Hematopoietic multipotent progenitor cell treated with erythropoietin and hydrocortisone succinate and interleukin-3 and kit ligand, for 4 days (in vitro differentiated cells): ENCODE measurements around the gene LHX8.
A peak's percentile ranks its signal among the peaks of the same experiment; 100 is the strongest.
"Not testable (repeated sequence)": the region's sequence is repeated elsewhere in the genome, so short reads cannot be mapped to it uniquely, and the experiment has no call there.

ENCODE experiments used
- DNase-seq: peaks from one replicate; pipeline ENCODE4 v3.0.0-alpha.2; 2015

Gene LHX8

DNA sequence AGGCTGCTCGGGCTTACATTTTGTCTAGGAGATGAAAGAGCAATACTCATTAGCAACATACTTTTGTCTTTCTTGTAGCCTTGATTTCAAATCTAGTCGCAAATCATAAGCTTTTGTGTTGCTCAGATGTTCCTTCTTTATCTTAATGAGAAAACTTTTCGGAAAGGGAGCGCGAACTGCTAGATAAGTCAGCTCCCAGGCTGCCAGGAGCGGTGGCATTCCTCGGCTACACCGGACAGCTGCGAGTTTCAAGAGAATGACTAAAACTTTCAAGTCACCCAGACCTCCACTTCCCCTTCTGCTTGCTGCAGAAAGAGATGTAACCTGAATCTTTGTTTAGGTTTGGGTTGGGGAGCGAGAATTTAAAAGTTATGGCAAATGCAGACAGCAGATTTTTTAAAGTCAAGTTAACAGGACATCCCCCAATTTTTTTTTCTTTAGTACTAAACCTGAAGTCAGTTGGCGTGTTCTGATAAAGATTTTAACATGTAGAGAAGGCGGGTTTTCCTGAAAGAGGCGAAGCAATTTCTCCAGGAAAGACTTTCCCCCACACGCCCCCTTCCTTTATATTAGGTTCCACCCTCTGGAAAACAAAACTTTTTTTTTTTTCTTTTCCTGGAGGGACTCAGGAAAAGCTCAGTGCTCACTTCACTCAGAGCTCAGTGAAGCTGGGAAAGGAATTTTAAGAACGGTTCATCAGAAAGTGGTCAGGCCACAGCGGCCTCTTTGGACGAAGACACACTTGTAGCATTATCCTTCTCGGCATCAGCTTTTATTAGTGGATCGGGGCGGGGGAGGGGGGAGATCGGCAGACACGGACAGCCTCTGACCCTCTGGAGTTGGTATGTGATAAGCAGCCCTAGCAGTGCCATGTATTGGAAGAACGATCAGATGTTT lies at the start of gene LHX8:
Gene LHX8 (plus strand): TSS at position 639 of the 897 bp plus-strand sequence. CDS start 2,227 bp downstream, outside the sequence.
- peak; percentile 23 for DNase-seq

DNA sequence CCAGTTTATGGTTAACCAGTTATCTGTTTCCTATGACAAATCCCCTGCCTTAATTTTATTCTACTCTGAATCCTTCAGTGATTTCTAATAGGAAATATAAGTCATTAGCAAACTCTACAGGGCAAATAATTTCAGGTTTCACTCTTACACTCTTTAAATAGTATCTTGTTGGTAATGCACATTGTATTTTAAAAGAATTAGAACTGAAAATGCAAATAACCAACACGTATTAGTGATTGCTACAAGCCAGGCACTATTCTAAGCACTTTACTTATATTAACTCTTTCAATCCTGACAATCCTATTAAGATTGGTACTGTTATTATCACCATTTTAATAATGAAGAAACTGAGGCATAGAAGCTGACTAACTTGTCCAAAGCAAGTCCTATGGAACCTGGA lies 48.3 kb upstream of the LHX8 start:
- DNase-seq: no peak

GRCh38 chr1:75087278-75087677 lies 46.9 kb upstream of the LHX8 start:
- DNase-seq: no peak

DNA sequence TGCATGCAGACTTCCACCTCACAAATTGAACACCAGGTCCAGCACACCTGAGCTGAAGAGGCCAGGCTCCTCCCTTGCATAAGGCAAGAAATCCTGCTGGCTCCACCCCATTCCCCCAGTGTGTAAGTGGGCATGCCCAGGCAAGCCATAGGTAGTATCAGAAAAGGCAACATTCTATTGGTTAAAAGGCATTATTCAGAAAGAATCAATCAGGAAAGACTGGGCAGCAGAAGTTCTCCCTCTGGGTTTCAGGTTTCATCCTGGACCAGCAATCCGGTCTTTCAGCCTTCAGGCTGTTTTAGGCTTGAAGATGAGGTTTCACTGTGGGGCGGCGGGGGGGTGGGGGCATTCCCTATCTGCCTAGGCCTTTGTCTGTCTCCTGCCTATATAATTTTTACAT lies 42.0 kb upstream of the LHX8 start:
- no peak for DNase-seq

- no peak for DNase-seq
These were observed 36.5 kb upstream of the LHX8 start for GRCh38 chr1:75097654-75098053.

- DNase-seq: no peak
These were observed 34.6 kb upstream of the LHX8 start for GRCh38 chr1:75099581-75099980.

DNA sequence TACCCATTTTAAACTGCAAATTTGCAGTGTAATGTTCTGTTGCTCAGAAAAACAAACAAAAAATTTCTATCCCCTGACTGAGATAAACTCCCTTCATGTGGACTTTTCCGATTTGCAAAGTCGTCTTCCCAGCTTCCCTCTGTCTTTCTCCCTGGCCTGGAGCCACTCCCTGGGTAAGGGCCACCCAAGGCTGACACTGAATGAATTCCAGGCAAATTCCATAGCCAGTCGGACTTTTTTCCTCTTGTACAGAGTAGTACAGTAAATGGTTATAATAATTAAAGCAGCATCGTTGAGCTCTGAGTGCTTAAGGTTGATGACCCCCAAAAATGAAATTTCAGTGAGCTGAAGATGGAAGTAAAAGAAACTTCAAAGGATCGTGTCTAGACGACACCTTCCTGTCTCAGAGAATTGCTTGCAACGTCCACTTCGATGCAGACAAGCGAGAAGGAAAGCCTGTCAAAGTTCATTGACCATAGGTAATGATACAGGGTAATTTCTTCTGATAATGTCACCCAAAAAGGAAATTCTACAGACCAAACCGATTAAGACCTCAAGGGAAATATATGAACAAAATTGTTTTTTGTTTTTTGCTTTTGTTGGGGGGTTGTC lies 33.6 kb upstream of the LHX8 start:
- DNase-seq: no peak

DNA sequence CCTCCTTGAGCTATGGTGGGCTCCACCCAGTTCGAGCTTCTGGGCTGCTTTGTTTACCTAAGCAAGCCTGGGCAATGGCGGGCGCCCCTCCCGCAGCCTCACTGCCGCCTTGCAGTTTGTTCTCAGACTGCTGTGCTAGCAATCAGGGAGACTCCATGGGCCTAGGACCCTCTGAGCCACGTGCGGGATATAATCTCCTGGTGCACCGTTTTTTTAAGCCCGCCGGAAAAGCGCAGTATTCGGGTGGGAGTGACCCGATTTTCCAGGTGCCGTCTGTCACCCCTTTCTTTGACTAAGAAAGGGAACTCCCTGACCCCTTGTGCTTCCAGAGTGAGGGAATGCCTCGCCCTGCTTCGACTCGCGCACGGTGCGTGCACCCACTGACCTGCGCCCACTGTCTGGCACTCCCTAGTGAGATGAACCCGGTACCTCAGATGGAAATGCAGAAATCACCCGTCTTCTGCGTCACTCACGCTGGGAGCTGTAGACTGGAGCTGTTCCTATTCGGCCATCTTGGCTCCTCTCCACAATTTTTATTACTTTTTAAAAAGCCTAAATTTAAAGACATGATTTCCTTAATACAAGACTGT lies 21.7 kb upstream of the LHX8 start:
- DNase-seq: not testable (repeated sequence)

DNA sequence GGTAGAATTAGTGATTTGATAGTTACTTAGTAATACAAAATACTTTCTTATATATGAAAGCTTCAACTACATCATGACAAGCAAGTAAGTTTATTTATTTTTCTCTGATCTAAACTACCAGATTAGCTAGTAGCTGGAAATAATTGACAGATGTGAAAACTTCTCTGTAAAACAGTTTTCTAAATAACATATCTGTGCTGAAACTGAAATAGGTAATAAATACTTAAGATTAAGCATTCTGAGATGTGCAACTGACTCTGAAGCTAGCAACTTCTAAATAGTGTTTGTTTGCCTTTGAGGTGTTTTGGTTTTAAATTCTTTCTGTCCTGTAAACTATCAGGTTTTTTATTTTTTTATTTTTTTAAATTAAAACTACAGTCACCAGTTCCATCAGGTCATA lies 18.5 kb upstream of the LHX8 start:
- DNase-seq: no peak

- no peak for DNase-seq
These were observed 10.4 kb upstream of the LHX8 start for GRCh38 chr1:75123756-75124155.

DNA sequence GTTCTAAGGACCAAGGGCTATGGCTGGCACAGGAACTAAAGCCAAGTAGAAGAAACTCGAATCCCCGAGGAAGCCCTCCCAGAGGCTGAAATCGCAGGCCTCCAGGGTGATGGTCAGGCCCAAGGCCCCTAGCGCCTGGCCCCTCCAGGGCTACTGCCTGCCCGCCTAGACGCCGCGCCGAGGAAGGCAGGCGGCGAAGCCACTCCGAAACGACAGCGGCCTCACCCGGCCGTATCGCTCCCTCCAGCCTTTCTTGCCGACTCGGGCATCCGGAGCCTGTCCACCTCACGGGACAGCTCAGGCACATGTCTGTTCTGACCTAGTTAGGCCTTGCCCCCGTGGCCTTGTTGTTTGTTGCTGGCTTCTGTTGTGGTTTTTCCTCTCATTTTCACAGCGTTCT lies 9.7 kb upstream of the LHX8 start:
- no peak for DNase-seq

GRCh38 chr1:75125161-75125726 lies 8.9 kb upstream of the LHX8 start:
- DNase-seq: no peak

DNA sequence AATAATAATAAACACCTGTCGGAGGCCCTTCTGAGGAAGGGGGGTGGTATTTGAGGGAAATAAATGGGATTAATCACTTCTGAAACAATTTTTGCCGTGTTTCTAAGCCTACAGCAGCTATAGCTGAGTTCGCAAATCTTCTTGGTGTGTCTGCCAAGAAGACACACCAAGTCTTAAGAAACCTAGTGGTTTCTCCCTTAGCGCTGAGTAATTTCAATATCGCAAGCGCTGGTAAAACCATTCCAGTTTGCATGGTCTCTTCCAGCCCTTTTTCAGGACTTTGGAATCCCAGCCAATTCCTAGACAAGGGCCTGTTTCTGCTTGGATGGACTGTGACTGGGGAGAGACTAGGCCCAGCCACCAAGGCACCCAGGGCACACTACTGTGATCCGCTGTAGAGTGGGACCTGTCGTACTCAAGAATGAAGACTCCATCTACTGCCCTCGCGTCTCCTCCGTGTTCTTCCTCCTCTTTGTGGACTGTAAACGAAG lies 7.5 kb upstream of the LHX8 start:
- no peak for DNase-seq

DNA sequence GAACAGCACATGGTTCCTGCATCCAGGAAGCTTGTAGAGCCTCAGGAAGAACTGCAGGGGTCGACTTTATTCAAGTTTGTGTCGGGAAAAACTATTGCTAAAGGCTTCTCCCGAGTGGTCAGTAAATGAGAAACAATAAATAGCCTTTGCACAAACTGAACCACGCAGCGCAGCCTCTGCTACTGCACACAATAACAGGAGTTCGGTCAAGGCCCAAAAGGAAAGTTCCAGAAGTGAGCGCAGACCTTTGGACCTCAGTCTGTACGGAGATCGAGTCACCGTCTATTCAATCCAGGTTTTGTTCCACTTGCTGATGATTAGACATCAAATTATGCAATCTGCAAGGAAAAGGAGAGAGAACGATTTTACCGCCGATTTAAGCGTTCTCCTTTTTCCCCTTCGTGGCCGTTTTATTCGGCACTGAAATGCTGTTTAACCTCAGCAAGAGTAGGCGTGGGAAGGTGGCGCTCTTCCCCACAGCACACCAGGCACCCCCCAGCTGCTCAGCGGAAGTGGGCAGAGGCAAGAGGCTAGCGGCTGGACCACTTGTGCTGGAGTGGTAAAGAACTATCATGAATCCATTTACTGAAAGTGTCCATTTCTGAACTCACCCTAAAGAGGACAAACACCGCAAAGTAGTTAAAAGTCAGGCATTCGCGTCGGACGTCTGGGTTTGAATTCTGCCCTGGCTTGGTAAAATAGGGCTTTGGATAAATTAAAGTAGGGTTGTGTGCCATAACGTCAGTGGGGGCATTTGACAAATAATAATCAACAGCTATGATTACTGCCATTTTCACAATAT lies 6.1 kb upstream of the LHX8 start:
- DNase-seq: no peak

GRCh38 chr1:75129660-75129982 lies 4.6 kb upstream of the LHX8 start:
- no peak for DNase-seq

DNA sequence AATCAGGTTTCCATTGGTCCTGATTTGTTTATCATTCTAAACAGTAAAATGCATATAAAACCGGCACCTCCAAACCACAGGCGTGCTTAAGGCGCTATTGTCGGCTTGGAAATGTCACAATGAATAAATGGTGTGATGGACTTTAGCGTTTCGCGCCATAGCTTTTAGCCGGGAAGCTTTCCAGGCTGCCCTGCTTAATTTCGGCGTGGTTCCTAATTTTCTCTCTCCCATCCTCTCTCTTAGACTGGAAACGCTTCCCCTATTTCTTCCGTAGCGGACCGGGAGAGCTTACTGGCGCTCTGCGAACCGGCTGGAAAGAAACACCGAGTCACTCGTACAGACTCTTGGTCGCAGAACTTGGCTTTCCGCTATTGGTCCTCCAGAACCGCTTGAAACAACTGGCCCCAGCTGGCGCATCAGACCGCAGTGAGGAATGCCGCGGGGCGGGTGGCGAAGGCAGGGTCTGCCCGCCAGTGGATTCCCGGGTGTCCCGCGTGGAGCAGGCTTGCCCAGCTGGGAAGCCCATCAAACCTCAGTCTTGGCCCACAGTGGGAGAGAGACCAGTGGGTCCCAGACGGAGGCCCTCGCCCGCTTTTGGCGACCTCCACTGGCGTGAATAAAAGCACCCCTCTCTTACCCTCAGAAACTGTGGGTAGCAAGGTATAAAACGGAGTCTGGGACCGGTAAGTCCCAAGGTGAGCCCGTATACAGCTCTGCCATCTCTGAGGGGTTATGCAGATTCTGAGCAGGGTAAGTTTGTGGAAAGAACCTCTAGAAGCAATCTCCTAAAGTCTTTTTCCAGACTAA lies 4.0 kb upstream of the LHX8 start:
- no peak for DNase-seq

DNA sequence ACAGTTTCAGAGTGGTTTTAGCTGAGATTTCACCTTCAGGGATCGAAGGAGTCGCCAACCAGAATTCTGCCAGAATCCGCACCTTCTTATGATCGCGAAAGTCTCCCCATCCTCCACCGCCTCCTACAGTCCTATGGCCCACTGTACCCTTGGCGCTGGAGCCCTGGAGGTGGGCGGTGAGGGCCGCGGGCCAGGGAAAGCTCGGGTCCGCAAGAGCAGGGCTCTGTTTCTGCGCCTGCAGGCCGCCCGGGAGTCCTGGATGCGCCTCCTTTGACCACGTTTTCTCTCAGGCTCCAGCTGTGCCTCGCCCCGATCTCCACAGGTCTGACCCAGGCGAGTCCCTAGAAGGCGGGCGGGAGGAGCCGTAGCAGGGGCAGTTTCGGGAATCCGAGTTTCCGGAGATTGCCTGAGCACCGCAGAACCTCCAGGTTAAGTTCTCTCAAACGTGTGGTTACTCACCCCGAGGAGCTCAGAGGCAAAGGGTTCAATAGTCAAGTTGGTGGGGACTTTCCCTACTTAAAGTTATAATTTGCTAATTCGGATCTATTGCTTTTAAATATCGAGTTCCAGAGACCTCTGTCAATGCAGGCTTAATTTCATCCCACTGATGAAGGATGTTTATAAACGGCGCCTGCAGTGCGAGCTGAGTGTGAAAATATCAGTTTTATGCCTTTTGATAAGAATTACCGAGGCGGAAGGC lies 3.2 kb upstream of the LHX8 start:
- DNase-seq: no peak

DNA sequence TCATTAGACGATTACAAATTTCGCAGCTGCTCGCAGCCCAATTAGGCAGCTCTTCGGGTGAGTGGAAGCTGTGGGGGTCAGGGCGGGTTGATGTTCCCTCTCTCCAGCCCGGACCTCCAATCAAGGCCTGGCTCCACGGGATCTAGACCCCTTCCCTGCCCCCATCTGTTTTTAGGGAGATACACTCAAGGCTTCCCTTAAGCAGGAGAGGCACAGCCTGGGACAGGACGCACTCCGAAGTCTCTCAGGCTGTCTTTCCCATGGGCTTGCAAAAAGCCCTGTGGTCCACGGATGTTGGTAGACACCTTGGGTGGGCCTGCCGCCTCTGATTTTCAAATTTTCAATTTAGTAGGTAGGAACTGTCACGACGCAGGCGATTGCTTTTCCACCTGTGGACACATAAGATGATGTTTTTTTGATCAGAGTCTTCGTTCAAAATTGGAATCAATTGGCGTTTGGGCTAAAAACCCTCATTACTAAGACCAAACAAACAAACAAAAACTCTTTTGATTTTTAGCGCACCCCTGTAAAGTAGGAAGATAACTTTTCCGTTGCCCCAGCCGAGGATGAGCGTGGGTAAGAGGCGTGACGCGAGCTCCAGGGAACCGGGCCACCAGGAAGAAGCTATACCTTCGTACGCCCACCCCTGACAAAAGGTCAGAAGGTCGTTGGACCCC lies 2.5 kb upstream of the LHX8 start:
- DNase-seq: no peak

GRCh38 chr1:75132242-75132811 lies 1.9 kb upstream of the LHX8 start:
- no peak for DNase-seq
